Measurements from ENCODE around the gene CFAP99. TPM values are rescaled to one million over a fixed set of nuclear protein-coding genes. Genes with fewer than 3 reads are reported as not detected.
"Not testable (repeated sequence)": the region's sequence is repeated elsewhere in the genome, so short reads cannot be mapped to it uniquely, and the experiment has no call there.

The CFAP99 gene
- polyA plus RNA-seq (ENCODE audit: low read depth in 6 of 6) = not detected

GRCh38 chr4:2418650-2419571 is at the start of gene CFAP99:
TSS of gene CFAP99 (plus strand) at chr4:2418955.
- peaks cover 41 to 75% (median 47%) of the 10 kb centered on the region in 3 donors for H3K27me3 Mint-ChIP-seq
- ATAC-seq (ENCODE audit: low read depth in 2 of 2) (peak; percentile 88 to 89), DNase-seq (peak; percentile 95)
- H3K9me3 Mint-ChIP-seq = no peaks in the 10 kb centered on the region
- peak within 1 kb of the TSS; percentile 80 to 97 (median 92) for H3K4me3 Mint-ChIP-seq
- no peaks in the 10 kb centered on the region for H3K36me3 Mint-ChIP-seq
- H3K4me1 Mint-ChIP-seq = peaks cover 29 to 46% (median 46%) of the 10 kb centered on the region in 3 donors
- peak within 1 kb of the TSS; percentile 93 to 97 (median 96) for H3K27ac Mint-ChIP-seq

GRCh38 chr4:2370597-2371320 is 48.0 kb upstream of the CFAP99 start:
- H3K4me1 Mint-ChIP-seq = no peaks in the 10 kb centered on the region
- peak overlapping the region in 1 of 8 donors; percentile 29 for H3K4me3 Mint-ChIP-seq
- peaks cover 0 to 33% (median 16%) of the 10 kb centered on the region in 3 donors for H3K27me3 Mint-ChIP-seq
- DNase-seq (no peak), ATAC-seq (ENCODE audit: low read depth in 2 of 2) (no peak)
- H3K9me3 Mint-ChIP-seq = peaks cover 4 to 18% (median 16%) of the 10 kb centered on the region in 7 donors
- H3K27ac Mint-ChIP-seq = no peak overlapping the region
- peaks cover 6 to 7% of the 10 kb centered on the region in 2 donors for H3K36me3 Mint-ChIP-seq

- DNase-seq (no peak), ATAC-seq (ENCODE audit: low read depth in 2 of 2) (no peak)
- H3K4me1 Mint-ChIP-seq = no peaks in the 10 kb centered on the region
- no peak overlapping the region for H3K27ac Mint-ChIP-seq
- peaks cover 4 to 18% (median 17%) of the 10 kb centered on the region in 7 donors for H3K9me3 Mint-ChIP-seq
- peaks cover 6 to 7% of the 10 kb centered on the region in 2 donors for H3K36me3 Mint-ChIP-seq
- peaks cover 0 to 33% (median 17%) of the 10 kb centered on the region in 3 donors for H3K27me3 Mint-ChIP-seq
- H3K4me3 Mint-ChIP-seq = no peak overlapping the region
These were observed 46.8 kb upstream of the CFAP99 start for GRCh38 chr4:2371765-2372487.

GRCh38 chr4:2372488-2373030 is 46.2 kb upstream of the CFAP99 start:
- H3K9me3 Mint-ChIP-seq = peaks cover 4 to 18% (median 17%) of the 10 kb centered on the region in 7 donors
- peaks cover 6 to 7% of the 10 kb centered on the region in 2 donors for H3K36me3 Mint-ChIP-seq
- DNase-seq (no peak), ATAC-seq (ENCODE audit: low read depth in 2 of 2) (no peak)
- H3K27ac Mint-ChIP-seq = no peak overlapping the region
- no peak overlapping the region for H3K4me3 Mint-ChIP-seq
- peaks cover 0 to 38% (median 24%) of the 10 kb centered on the region in 3 donors for H3K27me3 Mint-ChIP-seq
- H3K4me1 Mint-ChIP-seq = no peaks in the 10 kb centered on the region

- peaks cover 3 to 41% (median 31%) of the 10 kb centered on the region in 3 donors for H3K27me3 Mint-ChIP-seq
- H3K4me1 Mint-ChIP-seq = no peaks in the 10 kb centered on the region
- no peak for DNase-seq
- peaks cover 6 to 7% of the 10 kb centered on the region in 2 donors for H3K36me3 Mint-ChIP-seq
- H3K27ac Mint-ChIP-seq = no peak overlapping the region
- ATAC-seq (ENCODE audit: low read depth in 2 of 2) = no peak
- no peak overlapping the region for H3K4me3 Mint-ChIP-seq
- H3K9me3 Mint-ChIP-seq = peaks cover 4 to 18% (median 15%) of the 10 kb centered on the region in 7 donors
These were observed 45.2 kb upstream of the CFAP99 start for GRCh38 chr4:2373532-2373931.

- no peak for DNase-seq
- Mint-ChIP-seq H3K27ac (peak overlapping the region in 1 of 6 donors; percentile 63), H3K9me3 (peaks cover 4 to 13% (median 9%) of the 10 kb centered on the region in 7 donors), H3K27me3 (peaks cover 4 to 41% (median 31%) of the 10 kb centered on the region in 3 donors), H3K4me3 (no peak overlapping the region), H3K36me3 (peaks cover 0 to 8% of the 10 kb centered on the region in 2 donors), H3K4me1 (no peaks in the 10 kb centered on the region)
- no peak for ATAC-seq (ENCODE audit: low read depth in 2 of 2)
These were observed 43.3 kb upstream of the CFAP99 start for GRCh38 chr4:2375427-2375826.

- ATAC-seq (ENCODE audit: low read depth in 2 of 2) (no peak), DNase-seq (no peak)
- Mint-ChIP-seq H3K9me3 (peaks cover 6 to 18% (median 11%) of the 10 kb centered on the region in 7 donors), H3K4me3 (no peak overlapping the region), H3K36me3 (peaks cover 6 to 15% of the 10 kb centered on the region in 2 donors), H3K27me3 (peaks cover 4 to 36% (median 29%) of the 10 kb centered on the region in 3 donors), H3K27ac (peak overlapping the region in 2 of 6 donors; percentile 28 to 66), H3K4me1 (no peaks in the 10 kb centered on the region)
These were observed 41.5 kb upstream of the CFAP99 start for GRCh38 chr4:2377241-2377640.

- Mint-ChIP-seq H3K4me1 (peaks cover 0 to 6% (median 0%) of the 10 kb centered on the region in 3 donors), H3K9me3 (peaks cover 6 to 18% (median 10%) of the 10 kb centered on the region in 7 donors), H3K27me3 (peaks cover 4 to 38% (median 29%) of the 10 kb centered on the region in 3 donors), H3K36me3 (peaks cover 6 to 15% of the 10 kb centered on the region in 2 donors), H3K27ac (no peak overlapping the region), H3K4me3 (no peak overlapping the region)
- DNase-seq = no peak
- no peak for ATAC-seq (ENCODE audit: low read depth in 2 of 2)
These were observed 40.4 kb upstream of the CFAP99 start for GRCh38 chr4:2378401-2378800.

GRCh38 chr4:2378898-2379297 is 39.9 kb upstream of the CFAP99 start:
- peaks cover 0 to 8% (median 0%) of the 10 kb centered on the region in 3 donors for H3K4me1 Mint-ChIP-seq
- peak overlapping the region in 1 of 6 donors; percentile 27 for H3K27ac Mint-ChIP-seq
- H3K36me3 Mint-ChIP-seq = peaks cover 6 to 10% of the 10 kb centered on the region in 2 donors
- DNase-seq = no peak
- peaks cover 4 to 38% (median 33%) of the 10 kb centered on the region in 3 donors for H3K27me3 Mint-ChIP-seq
- peaks cover 4 to 14% (median 7%) of the 10 kb centered on the region in 7 donors for H3K9me3 Mint-ChIP-seq
- no peak overlapping the region for H3K4me3 Mint-ChIP-seq
- ATAC-seq (ENCODE audit: low read depth in 2 of 2) = no peak

GRCh38 chr4:2380589-2380988 is 38.2 kb upstream of the CFAP99 start:
- not testable (repeated sequence) for H3K4me1 Mint-ChIP-seq; H3K36me3 Mint-ChIP-seq; ATAC-seq (ENCODE audit: low read depth in 2 of 2); DNase-seq; H3K4me3 Mint-ChIP-seq
- H3K27me3 Mint-ChIP-seq = peaks cover 4 to 37% (median 29%) of the 10 kb centered on the region in 3 donors
- peak overlapping the region in 1 of 6 donors; percentile 41 for H3K27ac Mint-ChIP-seq
- peaks cover 0 to 11% (median 5%) of the 10 kb centered on the region in 7 donors for H3K9me3 Mint-ChIP-seq

GRCh38 chr4:2382769-2383202 is 36.0 kb upstream of the CFAP99 start:
- Mint-ChIP-seq H3K4me3 (peak overlapping the region in 1 of 8 donors; percentile 30), H3K27me3 (peaks cover 4 to 34% (median 33%) of the 10 kb centered on the region in 3 donors)
- DNase-seq = not testable (repeated sequence)

GRCh38 chr4:2383220-2383631 is 35.5 kb upstream of the CFAP99 start:
- Mint-ChIP-seq H3K27me3 (peaks cover 7 to 34% (median 34%) of the 10 kb centered on the region in 3 donors), H3K27ac (peak overlapping the region in 2 of 6 donors; percentile 27 to 64), H3K9me3 (peaks cover 0 to 11% (median 5%) of the 10 kb centered on the region in 7 donors)
- not testable (repeated sequence) for DNase-seq; H3K36me3 Mint-ChIP-seq; H3K4me1 Mint-ChIP-seq; ATAC-seq (ENCODE audit: low read depth in 2 of 2); H3K4me3 Mint-ChIP-seq

More at GRCh38 chr4:2382769-2383202, 36.0 kb upstream of the CFAP99 start:
- Mint-ChIP-seq H3K27ac (peak overlapping the region in 1 of 6 donors; percentile 26), H3K9me3 (peaks cover 0 to 11% (median 5%) of the 10 kb centered on the region in 7 donors)
- H3K36me3 Mint-ChIP-seq; ATAC-seq (ENCODE audit: low read depth in 2 of 2); H3K4me1 Mint-ChIP-seq: not testable (repeated sequence)

Data from naive B cell (primary cell).